Astrocyte (in vitro differentiated cells and primary cell): Measurements from ENCODE around the gene RAB30. TPM values are rescaled to one million over a fixed set of nuclear protein-coding genes. Genes with fewer than 3 reads are reported as not detected.

Experiments used
- DNase-seq: peaks from one replicate; pipeline ENCODE4 v3.0.0-alpha.2; 2010; ENCODE audit warnings: low read depth
- FAIRE-seq: peaks from 2 replicates; lab custom pipeline; 2011; peaks lifted over from hg19 to GRCh38; lab: Jason Lieb, UNC
- H2AFZ ChIP-seq: 2 replicates; pipeline ENCODE4 v1.6.0; 2012; ENCODE audit warnings: low read depth, low read length, inconsistent platforms
- H3K27ac ChIP-seq: 2 replicates; pipeline ENCODE4 v1.5.1; 2011; ENCODE audit warnings: low read depth, low read length, inconsistent platforms
- H3K27me3 ChIP-seq: 2 replicates; pipeline ENCODE4 v1.6.0; 2011; ENCODE audit warnings: low read length, inconsistent platforms; ENCODE audit not compliant: insufficient read depth
- H3K36me3 ChIP-seq: 2 replicates; pipeline ENCODE4 v1.5.1; 2011; ENCODE audit warnings: low read length, inconsistent platforms; ENCODE audit not compliant: insufficient read depth
- H3K4me1 ChIP-seq: 2 replicates; pipeline ENCODE4 v1.5.1; 2011; ENCODE audit warnings: low read length, inconsistent platforms; ENCODE audit not compliant: insufficient read depth
- H3K4me2 ChIP-seq: 2 replicates; pipeline ENCODE4 v1.6.0; 2012; ENCODE audit warnings: low read length, inconsistent platforms
- H3K4me3 ChIP-seq: 2 replicates; pipeline ENCODE4 v1.5.1; 2011; ENCODE audit warnings: low read depth, mild to moderate bottlenecking, low read length, inconsistent platforms; ENCODE audit not compliant: insufficient read depth
- H3K79me2 ChIP-seq: 2 replicates; pipeline ENCODE4 v1.6.0; 2012; ENCODE audit warnings: mild to moderate bottlenecking, low read length, inconsistent platforms; ENCODE audit not compliant: insufficient read depth
- H3K9ac ChIP-seq: 2 replicates; pipeline ENCODE4 v1.6.0; 2012; ENCODE audit warnings: mild to moderate bottlenecking, low read length, inconsistent platforms
- H3K9me3 ChIP-seq: 2 replicates; pipeline ENCODE4 v1.5.1; 2012; ENCODE audit warnings: low read depth, mild to moderate bottlenecking, low read length, inconsistent platforms; ENCODE audit not compliant: insufficient read depth
- H4K20me1 ChIP-seq: 2 replicates; pipeline ENCODE4 v1.6.0; 2012; ENCODE audit warnings: low read length, inconsistent platforms; ENCODE audit not compliant: insufficient read depth
- H3K27ac Mint-ChIP-seq: one replicate; pipeline ENCODE4 v1.8.0; 2021; ENCODE audit warnings: mild to moderate bottlenecking, mixed read lengths; ENCODE audit not compliant: unreplicated experiment
- H3K27me3 Mint-ChIP-seq: one replicate; pipeline ENCODE4 v1.8.0; 2021; ENCODE audit warnings: low read depth, mixed read lengths; ENCODE audit not compliant: unreplicated experiment
- H3K36me3 Mint-ChIP-seq: one replicate; pipeline ENCODE4 v1.8.0; 2021; ENCODE audit warnings: low read depth, mixed read lengths; ENCODE audit not compliant: unreplicated experiment
- H3K4me1 Mint-ChIP-seq: one replicate; pipeline ENCODE4 v1.8.0; 2021; ENCODE audit warnings: low read depth, mixed read lengths; ENCODE audit not compliant: unreplicated experiment
- H3K4me3 Mint-ChIP-seq: one replicate; pipeline ENCODE4 v1.8.0; 2021; ENCODE audit warnings: mild to moderate bottlenecking, moderate library complexity, mixed read lengths; ENCODE audit not compliant: unreplicated experiment
- H3K9me3 Mint-ChIP-seq: one replicate; pipeline ENCODE4 v1.8.0; 2021; ENCODE audit warnings: mild to moderate bottlenecking, mixed read lengths; ENCODE audit not compliant: unreplicated experiment
- EZH2 ChIP-seq: IDR thresholded peaks from 2 replicates; pipeline ENCODE4 v1.6.1; 2012; ENCODE audit warnings: mild to moderate bottlenecking, low read length, inconsistent platforms; ENCODE audit not compliant: insufficient read depth
- total RNA-seq: library from RNA; stranded (reverse); gene quantifications from 2 replicates; pipeline ENCODE4 v1.2.1, GENCODE V29; 2021
- TF ChIP-seq, protein P1 (sequence below): IDR thresholded peaks from 2 replicates; pipeline ENCODE4 v1.5.1; 2011; ENCODE audit warnings: low read depth, mild to moderate bottlenecking, inconsistent platforms, low read length, moderate library complexity; ENCODE audit not compliant: insufficient read depth

Gene RAB30
- total RNA-seq, 1 donor from 2014 or later: 40.0 TPM

DNA sequence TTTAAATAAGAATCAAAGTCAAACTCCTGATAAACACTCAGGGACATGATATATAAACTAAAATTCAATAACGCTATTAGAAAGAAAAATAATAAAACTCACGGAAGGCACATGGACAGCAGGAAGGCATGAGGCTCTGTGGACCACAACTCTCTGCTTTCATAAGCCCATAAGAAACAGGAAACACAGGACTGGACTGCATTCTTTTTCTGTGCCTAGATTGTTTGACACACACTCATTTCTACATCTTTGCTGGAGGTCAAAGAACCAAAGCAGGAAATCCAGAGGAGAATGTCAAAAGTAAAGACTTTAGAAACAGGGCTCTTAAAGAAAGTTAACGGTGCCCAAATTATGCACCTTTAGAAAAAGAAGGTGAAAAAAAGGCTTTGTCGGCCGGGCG is 71.3 kb downstream of the RAB30 start:
- DNase-seq (no peak), FAIRE-seq (no peak)
- no peak overlapping the region for H2AFZ ChIP-seq
- H3K4me3 Mint-ChIP-seq: no peak overlapping the region
- no peaks in the 10 kb centered on the region for H3K9me3 Mint-ChIP-seq
- H3K9me3 ChIP-seq: no peaks in the 10 kb centered on the region
- peaks cover 43% of the 10 kb centered on the region for H3K79me2 ChIP-seq
- TF ChIP-seq EZH2: no peak
- TF ChIP-seq, protein P1, sequence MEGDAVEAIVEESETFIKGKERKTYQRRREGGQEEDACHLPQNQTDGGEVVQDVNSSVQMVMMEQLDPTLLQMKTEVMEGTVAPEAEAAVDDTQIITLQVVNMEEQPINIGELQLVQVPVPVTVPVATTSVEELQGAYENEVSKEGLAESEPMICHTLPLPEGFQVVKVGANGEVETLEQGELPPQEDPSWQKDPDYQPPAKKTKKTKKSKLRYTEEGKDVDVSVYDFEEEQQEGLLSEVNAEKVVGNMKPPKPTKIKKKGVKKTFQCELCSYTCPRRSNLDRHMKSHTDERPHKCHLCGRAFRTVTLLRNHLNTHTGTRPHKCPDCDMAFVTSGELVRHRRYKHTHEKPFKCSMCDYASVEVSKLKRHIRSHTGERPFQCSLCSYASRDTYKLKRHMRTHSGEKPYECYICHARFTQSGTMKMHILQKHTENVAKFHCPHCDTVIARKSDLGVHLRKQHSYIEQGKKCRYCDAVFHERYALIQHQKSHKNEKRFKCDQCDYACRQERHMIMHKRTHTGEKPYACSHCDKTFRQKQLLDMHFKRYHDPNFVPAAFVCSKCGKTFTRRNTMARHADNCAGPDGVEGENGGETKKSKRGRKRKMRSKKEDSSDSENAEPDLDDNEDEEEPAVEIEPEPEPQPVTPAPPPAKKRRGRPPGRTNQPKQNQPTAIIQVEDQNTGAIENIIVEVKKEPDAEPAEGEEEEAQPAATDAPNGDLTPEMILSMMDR: no peak
- H3K9ac ChIP-seq: no peak overlapping the region
- no peaks in the 10 kb centered on the region for H3K36me3 ChIP-seq
- H3K4me2 ChIP-seq: no peak overlapping the region
- peaks cover 24% of the 10 kb centered on the region for H4K20me1 ChIP-seq
- H3K36me3 Mint-ChIP-seq: no peaks in the 10 kb centered on the region
- peaks cover 46% of the 10 kb centered on the region for H3K4me1 Mint-ChIP-seq
- H3K27ac ChIP-seq: no peak overlapping the region
- H3K4me1 ChIP-seq: peaks cover 14% of the 10 kb centered on the region
- H3K4me3 ChIP-seq: no peak overlapping the region
- no peaks in the 10 kb centered on the region for H3K27me3 Mint-ChIP-seq
- H3K27ac Mint-ChIP-seq: no peak overlapping the region
- no peaks in the 10 kb centered on the region for H3K27me3 ChIP-seq

DNA sequence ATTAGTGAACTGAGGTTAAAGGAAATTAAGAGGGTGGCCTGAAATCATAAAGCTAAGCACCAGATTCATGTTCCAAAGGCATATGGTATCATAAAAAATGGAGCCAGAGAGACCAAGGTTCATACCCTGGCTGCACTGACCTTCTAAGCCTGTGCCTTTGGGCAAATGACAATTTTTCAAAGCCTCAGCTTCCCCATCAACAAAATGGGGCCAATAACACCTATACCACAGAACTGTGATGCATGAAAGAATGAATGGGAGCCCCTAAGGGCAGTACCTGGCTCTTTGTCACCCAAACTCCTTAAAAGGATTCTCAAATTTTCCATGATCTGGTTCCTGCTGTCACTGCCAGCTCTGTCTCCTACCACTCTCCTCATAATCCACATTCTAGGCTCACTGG is 72.5 kb downstream of the RAB30 start:
- Mint-ChIP-seq H3K4me3 (no peak overlapping the region), H3K27me3 (no peaks in the 10 kb centered on the region), H3K9me3 (no peaks in the 10 kb centered on the region), H3K36me3 (no peaks in the 10 kb centered on the region), H3K27ac (no peak overlapping the region), H3K4me1 (peaks cover 46% of the 10 kb centered on the region)
- no peak for FAIRE-seq
- H3K27ac ChIP-seq: no peak overlapping the region
- DNase-seq: no peak
- H3K79me2 ChIP-seq: peaks cover 34% of the 10 kb centered on the region
- peaks cover 20% of the 10 kb centered on the region for H3K4me1 ChIP-seq
- H3K9me3 ChIP-seq: no peaks in the 10 kb centered on the region
- TF ChIP-seq, protein P1: no peak
- no peak for TF ChIP-seq EZH2
- H3K4me3 ChIP-seq: no peak overlapping the region
- no peaks in the 10 kb centered on the region for H3K36me3 ChIP-seq
- no peaks in the 10 kb centered on the region for H3K27me3 ChIP-seq
- H3K4me2 ChIP-seq: no peak overlapping the region
- H3K9ac ChIP-seq: no peak overlapping the region
- H2AFZ ChIP-seq: no peak overlapping the region
- H4K20me1 ChIP-seq: peaks cover 19% of the 10 kb centered on the region

DNA sequence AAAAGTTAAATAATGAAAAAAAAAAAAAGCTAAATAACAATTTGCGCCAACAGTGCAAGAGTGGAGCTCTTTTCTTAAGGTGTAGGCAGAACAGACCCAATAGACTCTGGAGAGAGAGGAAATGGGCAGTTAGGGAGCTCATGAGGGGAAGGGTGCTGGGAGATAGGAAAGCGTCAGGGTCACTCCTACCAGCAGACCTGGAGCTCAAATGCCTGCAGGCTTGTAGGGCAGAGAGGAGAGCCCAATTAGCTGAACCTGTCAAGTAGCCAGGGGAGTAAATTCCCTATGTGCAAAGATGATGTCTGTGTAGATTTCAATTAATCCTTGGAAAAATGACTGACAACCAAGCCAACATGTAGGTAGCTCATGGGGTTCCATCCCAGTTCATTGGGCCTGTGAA is 73.0 kb downstream of the RAB30 start:
- FAIRE-seq: no peak
- H3K9me3 ChIP-seq: no peaks in the 10 kb centered on the region
- Mint-ChIP-seq H3K27me3 (no peaks in the 10 kb centered on the region), H3K27ac (no peak overlapping the region), H3K9me3 (no peaks in the 10 kb centered on the region), H3K4me3 (no peak overlapping the region), H3K36me3 (no peaks in the 10 kb centered on the region), H3K4me1 (peaks cover 48% of the 10 kb centered on the region)
- DNase-seq: no peak
- H4K20me1 ChIP-seq: peaks cover 19% of the 10 kb centered on the region
- H3K4me3 ChIP-seq: no peak overlapping the region
- H3K36me3 ChIP-seq: no peaks in the 10 kb centered on the region
- peaks cover 20% of the 10 kb centered on the region for H3K4me1 ChIP-seq
- no peak overlapping the region for H3K27ac ChIP-seq
- H3K79me2 ChIP-seq: peaks cover 33% of the 10 kb centered on the region
- no peak overlapping the region for H3K4me2 ChIP-seq
- no peak overlapping the region for H2AFZ ChIP-seq
- H3K9ac ChIP-seq: no peak overlapping the region
- H3K27me3 ChIP-seq: no peaks in the 10 kb centered on the region
- TF ChIP-seq, protein P1: no peak
- TF ChIP-seq EZH2: no peak
